ENCODE measurements around the gene MESD.

DNA sequence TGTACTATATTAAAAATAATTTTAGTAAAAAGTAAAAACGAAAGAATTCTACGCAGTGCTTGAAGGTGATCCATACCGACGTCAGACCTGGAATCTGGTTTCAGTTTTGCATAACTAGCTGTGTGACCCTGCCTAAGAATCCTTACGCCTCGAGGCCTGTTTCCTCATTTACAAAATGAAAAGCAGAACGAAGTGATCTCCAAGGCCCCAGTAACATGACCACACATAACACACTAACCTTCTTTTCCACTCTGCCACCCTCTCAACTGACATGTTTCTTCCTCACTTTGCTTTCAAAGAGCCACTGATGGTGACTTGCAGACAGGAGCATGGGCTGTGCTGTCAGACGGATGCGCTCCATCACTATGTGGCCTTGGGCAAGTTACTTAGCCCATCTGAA, 4.8 kb downstream of the MESD start:
- TF ChIP-seq, protein P1, sequence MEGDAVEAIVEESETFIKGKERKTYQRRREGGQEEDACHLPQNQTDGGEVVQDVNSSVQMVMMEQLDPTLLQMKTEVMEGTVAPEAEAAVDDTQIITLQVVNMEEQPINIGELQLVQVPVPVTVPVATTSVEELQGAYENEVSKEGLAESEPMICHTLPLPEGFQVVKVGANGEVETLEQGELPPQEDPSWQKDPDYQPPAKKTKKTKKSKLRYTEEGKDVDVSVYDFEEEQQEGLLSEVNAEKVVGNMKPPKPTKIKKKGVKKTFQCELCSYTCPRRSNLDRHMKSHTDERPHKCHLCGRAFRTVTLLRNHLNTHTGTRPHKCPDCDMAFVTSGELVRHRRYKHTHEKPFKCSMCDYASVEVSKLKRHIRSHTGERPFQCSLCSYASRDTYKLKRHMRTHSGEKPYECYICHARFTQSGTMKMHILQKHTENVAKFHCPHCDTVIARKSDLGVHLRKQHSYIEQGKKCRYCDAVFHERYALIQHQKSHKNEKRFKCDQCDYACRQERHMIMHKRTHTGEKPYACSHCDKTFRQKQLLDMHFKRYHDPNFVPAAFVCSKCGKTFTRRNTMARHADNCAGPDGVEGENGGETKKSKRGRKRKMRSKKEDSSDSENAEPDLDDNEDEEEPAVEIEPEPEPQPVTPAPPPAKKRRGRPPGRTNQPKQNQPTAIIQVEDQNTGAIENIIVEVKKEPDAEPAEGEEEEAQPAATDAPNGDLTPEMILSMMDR (IDR thresholded peaks at IDR 0.05): no peak
- no peak for TF ChIP-seq POLR2A (IDR thresholded peaks at IDR 0.05)

Data from right lobe of liver (tissue), 4 donors.